Measurements from ENCODE around the gene ABCC1. TPM values are rescaled to one million over a fixed set of nuclear protein-coding genes. Genes with fewer than 3 reads are reported as not detected.
"Not testable (repeated sequence)": the region's sequence is repeated elsewhere in the genome, so short reads cannot be mapped to it uniquely, and the experiment has no call there.

The ABCC1 gene
- total RNA-seq, 1 donor from 2014 or later, result 16.6 TPM

DNA sequence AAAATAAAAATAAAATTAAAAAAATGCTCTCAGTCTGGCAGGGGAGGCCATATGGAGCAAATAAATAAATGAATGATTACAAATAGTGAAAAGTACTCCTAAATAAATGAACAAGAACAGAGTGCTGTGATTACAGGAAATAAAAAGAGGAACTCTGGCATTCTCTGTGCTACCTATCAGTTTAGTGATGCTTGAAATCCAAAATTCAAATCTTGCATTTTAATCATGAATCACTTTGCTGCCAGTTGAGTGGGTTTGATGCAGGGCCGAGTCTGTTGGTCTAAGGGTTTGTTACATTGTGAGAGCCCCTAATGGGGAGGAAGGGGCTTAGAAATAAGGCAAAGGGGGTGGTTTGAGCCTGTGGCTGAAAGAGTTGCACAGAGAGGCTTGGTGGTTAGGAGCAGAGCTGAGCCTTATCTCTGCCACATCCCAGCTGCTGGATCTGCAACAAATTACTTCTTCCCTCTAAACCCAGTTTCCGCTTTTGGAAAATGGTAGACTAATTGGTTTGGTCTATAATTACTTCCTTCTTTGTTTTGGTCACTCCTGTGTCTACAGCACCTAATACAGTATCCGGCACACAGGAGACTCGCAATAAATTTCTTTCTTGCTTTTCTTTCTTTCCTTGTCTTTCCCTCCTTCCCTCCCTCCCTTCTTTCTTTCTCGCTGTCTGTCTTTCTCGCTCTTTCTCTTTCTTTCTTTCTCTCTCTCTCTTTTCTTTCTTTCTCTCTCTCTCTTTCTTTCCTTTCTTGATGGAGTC is 6.3 kb upstream of the ABCC1 start:
- DNase-seq (ENCODE audit: low spot score), result no peak
- intact Hi-C loops (cut with DNase I), result no loop called here

DNA sequence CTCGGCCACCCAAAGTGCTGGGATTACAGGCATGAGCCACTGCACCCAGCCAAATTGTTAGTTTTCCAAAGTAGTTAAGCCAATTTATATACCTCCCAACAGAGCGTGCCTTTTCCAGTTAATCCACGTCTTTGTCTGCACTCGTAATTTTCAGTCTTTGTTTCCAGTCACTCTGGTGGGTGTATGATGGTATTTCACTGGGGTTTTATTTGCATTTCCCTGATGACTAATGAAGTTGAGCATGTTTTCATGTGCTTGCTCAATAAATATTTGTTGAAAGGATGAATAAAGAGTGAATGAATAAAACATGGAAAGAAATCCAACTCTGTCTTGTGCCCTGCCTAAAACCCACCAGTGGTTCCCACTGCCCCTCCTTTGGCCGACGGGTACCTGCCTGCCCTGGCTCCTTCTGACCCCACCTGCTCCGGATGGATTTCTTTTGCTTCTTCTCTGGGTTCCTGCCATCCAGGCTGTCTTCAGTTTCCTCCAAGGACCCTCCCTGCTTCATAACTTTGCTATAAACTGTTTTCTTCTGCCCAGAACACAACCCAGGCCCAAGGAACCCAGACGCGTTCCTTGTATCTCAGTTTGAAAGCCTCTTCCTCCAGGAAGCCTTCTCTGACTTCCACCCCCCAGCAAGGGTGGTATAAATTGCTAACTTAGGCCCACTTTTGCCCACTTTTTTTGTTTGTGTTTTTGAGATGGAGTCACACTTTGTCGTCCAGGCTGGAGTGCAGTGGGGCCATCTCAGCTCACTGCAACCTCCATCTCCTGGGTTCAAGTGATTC is 3.0 kb upstream of the ABCC1 start:
- intact Hi-C loops (cut with DNase I), result loop anchor here (5.0 kb wide), 1 partner anchor 59 kb away; the partner anchor contains the start of gene CEP20
- DNase-seq (ENCODE audit: low spot score), result no peak

DNA sequence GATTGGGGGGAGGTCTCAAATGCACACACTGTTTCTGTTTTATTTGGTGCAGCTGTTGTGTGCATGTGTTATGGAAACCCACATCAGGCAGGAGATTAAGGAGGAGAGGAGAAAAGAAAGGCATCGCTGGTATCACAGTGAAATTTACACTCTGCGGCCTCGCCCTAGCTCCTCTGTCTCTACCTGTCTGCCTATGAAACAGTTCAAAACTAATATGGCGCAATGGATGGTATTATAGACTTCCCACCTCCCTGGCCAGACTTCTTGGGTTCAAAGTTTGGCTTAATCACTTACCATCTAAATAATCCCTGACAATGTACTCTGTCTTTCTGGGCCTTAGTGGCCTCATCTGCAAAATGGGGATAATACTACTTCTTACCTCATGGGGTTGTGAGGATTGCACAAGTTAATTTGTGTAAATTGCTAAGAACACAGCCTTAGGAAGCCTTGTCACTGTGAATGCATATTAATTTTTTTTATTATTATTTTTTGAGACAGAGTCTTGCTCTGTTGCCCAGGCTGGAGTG is 1.4 kb upstream of the ABCC1 start:
- no peak for DNase-seq (ENCODE audit: low spot score)
- intact Hi-C loops (cut with DNase I), result loop anchor here (5.0 kb wide), 1 partner anchor 61 kb away; the partner anchor contains the start of gene CEP20

DNA sequence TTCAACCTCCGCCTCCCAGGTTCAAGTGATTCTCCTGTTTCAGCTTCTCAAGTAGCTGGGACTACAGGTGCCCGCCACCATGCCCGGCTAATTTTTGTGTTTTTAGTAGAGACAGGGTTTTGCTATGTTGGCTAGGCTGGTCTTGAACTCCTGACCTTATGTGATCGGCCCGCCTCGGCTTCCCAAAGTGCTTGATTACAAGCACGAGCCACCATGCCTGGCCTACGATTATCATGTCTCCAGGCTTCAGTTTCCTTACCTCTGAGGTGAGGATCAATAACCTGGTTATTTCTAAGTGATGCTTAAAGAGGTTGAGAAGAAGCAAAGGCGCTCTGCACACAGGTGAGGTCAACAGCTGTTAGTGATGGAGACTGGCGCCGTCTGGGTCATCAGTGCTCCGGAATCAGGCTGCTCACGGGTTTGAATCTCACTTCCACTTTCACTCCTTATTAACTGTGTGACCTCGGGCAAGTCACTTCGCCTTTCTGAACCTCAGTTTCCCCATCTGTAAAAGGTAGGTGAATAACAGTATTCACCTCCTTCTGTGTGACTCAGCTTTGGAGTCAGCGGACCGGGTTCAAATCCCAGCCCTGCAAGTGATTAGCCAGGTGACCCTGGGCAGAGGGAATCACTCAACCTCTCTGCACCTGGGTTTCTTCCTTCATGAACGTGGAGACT is 745 bp upstream of the ABCC1 start:
- no peak for DNase-seq (ENCODE audit: low spot score)
- intact Hi-C loops (cut with DNase I), result loop anchor here (1.0 to 5.0 kb wide), 2 partner anchors 61 to 74 kb away; partner anchors contain the start of gene CEP20

DNA sequence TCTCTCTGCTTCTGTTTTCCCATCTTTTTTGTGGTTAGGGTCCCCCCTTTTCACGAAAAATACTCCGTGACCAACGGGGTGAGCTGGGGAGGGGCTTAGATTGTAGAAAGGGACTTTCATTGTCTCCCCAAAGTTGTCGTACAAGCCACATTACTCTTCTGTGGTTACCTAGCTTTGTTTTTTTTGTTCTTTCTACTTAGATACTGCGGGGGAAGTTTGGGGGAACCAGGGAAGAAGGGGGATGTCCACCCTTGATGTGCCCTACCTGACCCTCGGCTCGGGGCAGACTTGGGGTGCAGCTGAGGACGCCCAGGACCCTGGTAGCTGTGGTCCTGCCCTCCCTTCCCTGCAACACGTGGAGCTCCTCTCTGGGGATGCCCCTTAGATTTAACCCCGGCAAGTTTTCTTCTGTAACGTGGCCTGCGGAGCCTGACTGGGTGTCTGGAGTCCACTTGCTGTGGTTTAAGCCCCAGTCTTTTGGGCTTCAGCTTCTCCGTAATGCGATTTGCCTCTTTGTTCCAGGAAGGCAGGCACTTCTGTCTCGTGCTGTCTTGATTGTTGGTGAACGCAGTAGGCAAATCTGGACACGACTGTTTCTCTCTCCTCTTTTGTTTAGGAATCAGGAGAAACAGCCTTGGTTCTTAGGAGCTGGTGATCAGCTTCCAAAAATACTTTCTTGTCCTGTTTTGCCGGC is 892 bp downstream of the ABCC1 start:
- DNase-seq (ENCODE audit: low spot score), result no peak
- intact Hi-C loops (cut with DNase I), result no loop called here

DNA sequence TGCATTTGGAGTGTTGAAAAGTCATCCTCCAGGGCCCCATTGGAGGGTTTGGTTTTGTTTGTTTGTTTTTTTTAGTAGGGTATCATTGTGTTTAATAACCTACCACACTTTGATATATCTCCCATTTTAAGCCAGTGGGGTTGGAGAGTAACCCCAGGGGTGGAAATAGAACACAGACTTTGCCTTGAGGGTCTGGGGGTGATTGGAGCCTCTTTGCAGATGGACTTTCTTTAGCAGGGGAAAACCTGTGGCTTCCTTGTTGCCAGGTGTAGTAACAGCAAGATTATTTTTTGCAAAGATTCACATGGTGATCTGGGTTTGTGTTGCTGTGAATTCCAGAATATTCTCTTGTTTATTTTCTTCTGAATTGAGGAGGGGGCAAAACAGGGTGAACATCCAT is 1.5 kb downstream of the ABCC1 start:
- intact Hi-C loops (cut with DNase I), result no loop called here

DNA sequence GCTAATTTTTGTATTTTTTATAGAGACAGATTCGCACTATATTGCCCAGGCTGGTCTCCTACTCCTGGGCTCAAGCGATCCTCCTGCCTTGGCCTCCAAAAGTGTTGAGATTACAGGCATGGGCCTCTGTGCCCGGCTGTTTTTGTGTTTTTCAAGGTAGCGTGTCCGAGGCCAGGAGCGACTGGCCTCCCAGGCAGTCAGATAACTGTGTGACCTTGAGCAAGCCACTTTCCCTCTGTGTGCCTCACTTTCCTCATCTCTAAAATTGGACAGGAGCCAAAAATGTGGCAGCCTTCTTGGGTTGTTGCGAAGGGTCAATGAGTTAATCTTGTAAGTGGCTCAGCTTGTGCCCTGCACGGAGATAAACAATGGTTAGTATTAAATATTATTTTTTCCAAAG is 2.4 kb downstream of the ABCC1 start:
- intact Hi-C loops (cut with DNase I), result no loop called here
- no peak for DNase-seq (ENCODE audit: low spot score)

More for the DNA sequence above, 1.5 kb downstream of the ABCC1 start:
- DNase-seq (ENCODE audit: low spot score), result no peak

DNA sequence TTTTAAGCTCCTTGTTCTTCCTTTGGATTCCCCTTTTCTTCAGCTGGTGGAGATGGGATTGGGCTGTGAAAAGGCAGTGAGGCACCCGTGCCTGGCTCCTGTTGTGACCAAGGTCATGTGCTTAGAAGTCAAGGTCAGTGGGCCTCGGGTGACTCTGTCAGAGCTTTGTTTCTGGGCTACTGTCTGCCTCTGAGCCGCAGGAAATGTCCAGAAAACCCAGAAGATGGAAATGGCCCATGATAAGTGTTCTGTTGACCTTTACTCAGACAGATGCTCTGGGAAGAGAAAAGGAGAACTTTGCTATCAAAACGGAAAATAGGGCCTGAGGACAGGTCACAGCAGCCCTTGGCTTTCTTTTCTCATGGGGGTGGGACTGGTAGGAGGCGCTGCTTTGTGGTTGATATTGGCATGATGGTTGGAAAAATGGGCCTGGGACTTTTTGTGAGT is 2.9 kb downstream of the ABCC1 start:
- no peak for DNase-seq (ENCODE audit: low spot score)
- intact Hi-C loops (cut with DNase I), result no loop called here

DNA sequence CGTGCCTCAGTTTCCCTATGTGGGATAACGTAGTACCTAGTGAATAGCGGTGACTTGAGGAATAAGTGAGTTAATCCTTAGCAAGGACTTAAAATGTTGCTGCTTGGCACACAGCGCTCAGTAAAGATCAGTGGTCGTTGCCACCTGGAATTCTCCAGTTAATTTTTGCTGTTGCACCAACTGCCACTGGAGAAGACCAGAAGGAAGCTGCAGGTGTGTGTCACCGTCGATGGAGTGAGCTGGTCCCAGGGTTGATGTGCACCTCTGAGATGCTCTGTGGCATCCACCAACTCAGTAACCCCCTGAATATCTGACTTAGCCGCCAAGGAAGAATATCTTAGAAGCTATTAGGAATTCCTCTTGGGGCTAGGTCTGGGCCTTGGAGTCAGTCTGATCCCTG is 4.1 kb downstream of the ABCC1 start:
- intact Hi-C loops (cut with DNase I), result no loop called here
- no peak for DNase-seq (ENCODE audit: low spot score)

DNA sequence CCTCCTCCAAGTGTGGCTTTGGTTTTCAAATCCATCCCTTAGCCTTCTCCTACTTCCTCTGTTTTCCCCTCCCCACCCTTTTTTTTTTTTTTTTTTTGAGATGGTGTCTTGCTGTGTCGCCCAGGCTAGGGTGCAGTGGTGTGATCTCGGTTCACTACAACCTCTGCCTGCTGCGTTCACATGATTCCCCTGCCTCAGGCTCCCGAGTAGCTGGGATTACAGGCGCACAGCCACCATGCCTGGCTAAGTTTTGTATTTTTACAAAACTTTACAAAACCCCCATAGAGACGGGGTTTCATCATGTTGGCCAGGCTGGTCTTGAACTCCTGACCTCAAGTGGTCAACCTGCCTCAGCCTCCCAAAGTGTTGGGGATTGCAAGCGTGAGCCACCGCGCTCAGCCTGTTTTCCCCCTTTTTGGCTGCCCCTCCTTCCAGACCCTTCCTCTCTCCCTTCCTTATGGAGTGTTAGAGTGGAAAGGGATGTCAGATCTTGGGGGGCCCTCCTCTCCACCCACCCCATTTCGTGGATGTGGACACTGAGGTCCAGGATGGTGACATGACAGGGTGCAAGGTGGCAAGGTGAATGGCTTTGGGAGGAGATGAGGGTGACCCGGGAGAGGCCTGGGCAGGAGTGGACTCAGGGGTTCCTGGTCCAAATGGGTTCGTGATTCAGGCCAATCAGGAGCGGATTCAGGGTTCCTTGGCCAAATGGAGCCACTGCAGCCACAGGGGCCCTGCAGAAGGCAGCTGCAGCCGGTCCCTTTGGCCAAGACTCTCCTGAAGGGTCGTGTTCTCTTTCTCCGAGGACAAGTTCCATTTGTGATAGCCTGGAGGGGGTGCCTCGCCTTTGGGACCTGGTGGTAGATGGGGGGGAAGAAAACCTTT is 4.8 kb downstream of the ABCC1 start:
- intact Hi-C loops (cut with DNase I), result no loop called here
- DNase-seq (ENCODE audit: low spot score), result no peak

DNA sequence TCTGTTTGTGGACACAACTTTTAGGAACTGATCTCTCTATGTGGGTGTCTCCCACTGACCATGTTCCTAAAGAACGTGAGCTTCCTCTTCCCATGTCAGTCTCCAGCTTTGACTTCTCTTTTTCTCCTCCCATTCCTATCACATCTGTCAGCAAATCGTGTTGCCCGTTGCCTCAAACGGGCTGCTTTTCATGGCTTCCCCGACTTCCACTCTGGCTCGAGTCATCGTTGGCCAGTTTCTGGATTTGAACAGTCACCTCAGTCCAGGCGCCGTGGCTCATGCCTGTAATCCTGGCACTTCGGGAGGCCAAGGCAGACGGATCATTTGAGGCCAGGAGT is 5.4 kb downstream of the ABCC1 start:
- intact Hi-C loops (cut with DNase I), result no loop called here
- no peak for DNase-seq (ENCODE audit: low spot score)

DNA sequence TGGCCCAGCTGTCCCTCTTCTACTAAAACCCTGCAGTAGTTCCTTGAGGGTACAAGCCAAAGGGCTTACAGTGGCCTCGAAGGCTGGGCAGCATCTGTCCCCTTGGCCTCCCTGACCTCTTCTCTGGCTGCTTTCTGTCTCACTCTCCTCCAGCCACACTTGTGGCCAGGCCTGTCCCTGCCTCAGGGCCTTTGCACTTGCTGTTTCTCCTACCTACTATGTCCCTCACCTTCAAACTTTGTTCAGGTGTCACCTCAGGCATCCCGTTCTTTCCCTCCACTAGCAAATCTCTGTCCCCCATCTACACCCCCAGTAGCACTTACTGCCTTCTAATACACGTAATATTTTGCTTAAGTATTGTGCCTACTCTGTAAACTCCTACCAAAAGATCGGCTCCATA is 6.0 kb downstream of the ABCC1 start:
- intact Hi-C loops (cut with DNase I), result no loop called here
- DNase-seq (ENCODE audit: low spot score), result no peak

DNA sequence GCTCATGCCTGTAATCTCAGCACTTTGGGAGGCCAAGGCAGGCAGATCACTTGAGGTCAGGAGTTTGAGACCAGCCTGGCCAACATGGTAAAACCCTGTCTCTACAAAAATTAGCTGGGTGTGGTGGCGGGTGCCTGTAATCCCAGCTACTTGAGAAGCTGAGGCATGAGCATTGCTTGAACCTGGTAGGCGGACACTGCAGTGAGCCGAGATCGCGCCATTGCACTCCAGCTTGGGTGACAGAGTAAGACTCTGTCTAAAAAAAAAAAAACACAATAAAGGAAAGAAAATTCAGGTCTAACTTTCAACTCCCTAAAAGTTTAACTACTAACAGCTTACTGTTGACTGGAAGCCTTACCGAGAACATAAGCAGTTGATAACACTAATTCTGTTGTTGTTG is 6.7 kb downstream of the ABCC1 start:
- intact Hi-C loops (cut with DNase I), result not testable (repeated sequence)

DNA sequence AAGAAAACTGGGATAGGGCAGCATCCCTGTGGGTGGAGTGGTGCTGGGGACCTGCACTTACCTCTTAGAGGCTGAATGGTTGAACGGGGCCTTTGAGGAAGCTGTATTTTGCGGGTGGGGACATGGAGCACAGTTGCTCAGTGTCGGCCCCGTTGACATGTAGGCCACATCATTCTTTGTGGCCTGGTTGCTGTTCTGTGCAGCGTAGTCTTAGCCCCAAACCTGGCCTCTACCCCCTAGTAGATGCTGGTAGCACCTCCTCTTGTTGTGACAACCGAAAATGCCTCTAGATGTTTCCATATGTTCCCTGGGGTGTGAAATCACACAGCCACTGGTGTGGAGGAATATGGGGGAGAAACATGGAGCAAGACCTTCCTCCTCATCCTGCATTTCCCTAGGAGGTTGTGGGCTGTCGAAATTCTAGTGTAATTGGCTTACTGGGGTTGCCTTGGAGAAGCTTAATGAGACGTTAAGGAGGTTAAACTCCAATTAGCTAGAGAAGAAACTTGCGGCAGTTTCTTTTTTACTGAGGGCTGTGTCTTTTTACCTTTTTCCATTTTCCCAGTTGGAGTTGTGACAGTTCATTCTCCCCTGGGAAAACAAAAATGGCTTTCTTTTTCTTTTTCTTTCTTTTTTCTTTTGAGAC is 9.4 kb downstream of the ABCC1 start:
- DNase-seq (ENCODE audit: low spot score), result no peak
- intact Hi-C loops (cut with DNase I), result no loop called here

More for the DNA sequence above, 6.7 kb downstream of the ABCC1 start:
- not testable (repeated sequence) for DNase-seq (ENCODE audit: low spot score)

DNA sequence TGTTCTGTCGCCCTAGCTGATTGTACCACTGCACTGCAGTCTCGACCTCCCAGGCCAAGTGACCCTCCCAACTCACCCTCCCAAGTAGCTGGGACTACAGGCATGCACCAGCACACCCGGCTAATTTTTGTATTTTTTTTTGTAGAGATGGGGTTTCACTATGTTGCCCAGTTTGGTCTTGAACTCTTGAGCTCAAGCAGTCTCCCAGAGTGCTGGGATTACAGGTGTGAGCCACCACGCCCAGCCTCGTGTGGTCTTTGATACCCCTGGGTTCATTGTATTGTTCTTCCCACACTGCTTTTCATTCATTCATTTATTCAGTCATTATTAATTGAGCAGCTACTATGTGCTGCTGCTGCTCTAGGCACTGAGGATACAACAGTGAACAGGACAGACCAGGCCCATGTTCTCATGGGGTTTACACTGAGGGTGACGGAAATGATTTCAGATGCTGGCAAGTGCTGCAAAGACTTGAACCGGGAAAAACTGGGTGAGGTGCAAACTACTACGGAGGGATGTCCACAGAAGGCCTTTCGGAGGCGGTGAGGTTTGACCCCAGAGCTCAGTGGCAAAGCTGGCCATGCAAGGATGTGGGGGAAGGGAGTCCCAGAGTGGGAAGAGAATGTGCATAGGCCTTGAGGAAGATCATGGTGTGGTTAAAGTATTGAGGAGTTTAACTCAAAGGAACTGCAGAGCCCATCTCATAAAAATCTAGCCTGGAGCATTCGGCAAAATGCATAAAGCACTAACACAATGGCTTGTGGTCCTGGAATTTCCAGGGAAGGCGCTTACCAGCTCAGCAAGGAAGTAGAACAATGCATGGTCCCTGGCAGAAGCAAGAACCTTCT is 10.9 kb downstream of the ABCC1 start:
- no peak for DNase-seq (ENCODE audit: low spot score)
- intact Hi-C loops (cut with DNase I), result no loop called here

DNA sequence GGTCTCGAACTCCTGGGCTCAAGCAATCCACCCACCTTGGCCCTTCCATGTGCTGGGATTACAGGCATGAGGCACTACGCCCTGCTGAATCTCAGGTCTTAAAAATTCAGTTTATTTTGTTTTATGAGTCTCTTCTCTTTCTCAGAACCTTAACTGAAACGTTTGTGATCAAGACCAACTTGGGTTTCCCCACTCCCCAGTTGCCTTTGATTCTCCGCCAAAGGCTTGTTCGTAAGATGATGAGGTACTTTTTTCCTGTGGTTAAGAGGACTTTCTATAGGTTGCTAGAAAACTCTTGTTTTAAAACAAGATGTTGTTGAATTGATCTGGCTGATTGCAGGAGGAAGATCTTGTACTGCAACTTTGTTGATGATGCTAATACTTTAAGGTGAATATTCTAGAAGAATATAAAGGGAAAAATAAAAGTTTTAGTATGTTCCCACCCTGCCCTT is 11.7 kb downstream of the ABCC1 start:
- no peak for DNase-seq (ENCODE audit: low spot score)

DNA sequence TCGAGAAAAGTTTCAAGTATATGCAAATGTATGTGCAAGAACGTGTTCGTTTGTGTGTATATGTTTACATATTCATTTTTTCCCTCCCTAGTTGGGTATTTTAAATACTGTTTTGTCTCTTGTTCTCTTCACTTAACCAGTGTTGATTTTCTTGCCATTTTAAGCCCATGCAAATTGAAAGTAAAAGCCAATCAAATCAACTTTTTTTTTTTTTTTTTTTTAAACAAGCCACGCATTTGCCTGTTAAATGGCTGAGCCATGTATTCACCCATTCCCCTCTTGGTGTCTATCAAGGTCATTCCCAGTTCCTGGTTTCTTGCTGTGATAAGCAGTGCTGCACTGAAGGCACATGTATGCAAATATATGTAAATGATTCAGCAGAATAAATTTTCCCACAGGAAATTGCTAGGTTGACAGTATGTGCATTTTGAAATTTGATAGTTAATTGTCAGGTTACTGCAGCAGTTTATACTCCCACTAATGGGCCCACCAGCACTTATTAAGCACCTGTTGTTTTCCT is 12.2 kb downstream of the ABCC1 start:
- intact Hi-C loops (cut with DNase I), result no loop called here
- no peak for DNase-seq (ENCODE audit: low spot score)

More for the DNA sequence above, 11.7 kb downstream of the ABCC1 start:
- intact Hi-C loops (cut with DNase I), result no loop called here

Measured in cardiac septum (tissue), 1 donor.